Fibroblast of lung (primary cell): ENCODE results near the gene RHOH. TPM values are rescaled to one million over a fixed set of nuclear protein-coding genes. Genes with fewer than 3 reads are reported as not detected.

Experiments used
- DNase-seq, 2 donors: peaks; one replicate each; pipeline versions ENCODE4 v3.0.0 to v3.0.0-alpha.2; 2010; ENCODE audit warnings: low read depth in 2 of 2
- H2AFZ ChIP-seq: 2 replicates; pipeline ENCODE4 v1.5.1; 2012; ENCODE audit warnings: low read length, control low read depth, inconsistent platforms
- H3K27ac ChIP-seq: 2 replicates; pipeline ENCODE4 v1.5.1; 2011; ENCODE audit warnings: low read length, control low read depth; ENCODE audit not compliant: insufficient read depth
- H3K27me3 ChIP-seq: 2 replicates; pipeline ENCODE4 v1.5.1; 2011; ENCODE audit warnings: mild to moderate bottlenecking, low read length; ENCODE audit not compliant: control insufficient read depth, insufficient read depth
- H3K36me3 ChIP-seq: 2 replicates; pipeline ENCODE4 v1.5.1; 2011; ENCODE audit warnings: low read length; ENCODE audit not compliant: control insufficient read depth, insufficient read depth
- H3K4me1 ChIP-seq: 2 replicates; pipeline ENCODE4 v1.5.1; 2011; ENCODE audit warnings: low read length; ENCODE audit not compliant: control insufficient read depth, insufficient read depth; ENCODE audit errors: extremely low read depth
- H3K4me2 ChIP-seq: 2 replicates; pipeline ENCODE4 v1.5.1; 2011; ENCODE audit warnings: low read length, control low read depth; ENCODE audit not compliant: insufficient read depth; ENCODE audit errors: extremely low read depth
- H3K4me3 ChIP-seq, 4 experiments: fragments of 200-600 bp in 1 of 4; sonication (generic) in 1 of 4; replicated peaks in 1 of 4; 2 replicates each; pipeline ENCODE4 v1.5.1; 2011 to 2016; ENCODE audit warnings: low read length in 4 of 4, low read depth in 3 of 4, mild to moderate bottlenecking in 3 of 4, control low read depth in 2 of 4, inconsistent platforms in 1 of 4, mixed read lengths in 1 of 4; ENCODE audit not compliant: insufficient read depth in 1 of 4; ENCODE audit errors: control extremely low read depth in 1 of 4
- H3K79me2 ChIP-seq: 2 replicates; pipeline ENCODE4 v1.5.1; 2012; ENCODE audit warnings: mild to moderate bottlenecking, low read length, inconsistent platforms; ENCODE audit not compliant: control insufficient read depth, insufficient read depth
- H3K9ac ChIP-seq: 2 replicates; pipeline ENCODE4 v1.5.1; 2011; ENCODE audit warnings: mild to moderate bottlenecking, low read length, control low read depth; ENCODE audit not compliant: insufficient read depth
- H3K9me3 ChIP-seq: 2 replicates; pipeline ENCODE4 v1.5.1; 2012; ENCODE audit warnings: low read depth, low read length; ENCODE audit not compliant: control insufficient read depth, insufficient read depth
- H4K20me1 ChIP-seq: 2 replicates; pipeline ENCODE4 v1.5.1; 2011; ENCODE audit warnings: low read length; ENCODE audit not compliant: control insufficient read depth, insufficient read depth; ENCODE audit errors: extremely low read depth
- EZH2 ChIP-seq: IDR thresholded peaks from 2 replicates; pipeline ENCODE4 v1.5.1; 2012; ENCODE audit warnings: low read length, control low read depth, mild to moderate bottlenecking; ENCODE audit errors: missing control alignments
- polyA plus RNA-seq, 2 donors: library from polyadenylated mRNA; depleted of rRNA in 1 of 2; stranded (reverse) in 1 of 2; unstranded in 1 of 2; fragments of >200 nt; gene quantifications; 2 replicates each; pipeline ENCODE4 v1.2.1, GENCODE V29; 2011 to 2012; ENCODE audit warnings: missing spikeins in 1 of 2
- total RNA-seq: library from RNA; depleted of rRNA; stranded (reverse); fragments of >200 nt; gene quantifications from 2 replicates; pipeline ENCODE4 v1.2.1, GENCODE V29; 2014
- TF ChIP-seq, protein P1 (sequence below), 2 donors: IDR thresholded peaks in 1 of 2; conservative IDR thresholded peaks in 1 of 2; 1 replicate in 1 of 2; 2 replicates in 1 of 2; pipeline ENCODE4 v1.5.1; 2011 to 2012; ENCODE audit warnings: low read length in 2 of 2, control low read depth in 1 of 2, inconsistent platforms in 1 of 2, low read depth in 1 of 2, mild to moderate bottlenecking in 1 of 2

The RHOH gene
- total and polyA plus RNA-seq, 2 donors (not counting 1 experiment from before 2014, with no cell fraction given) = not detected

DNA sequence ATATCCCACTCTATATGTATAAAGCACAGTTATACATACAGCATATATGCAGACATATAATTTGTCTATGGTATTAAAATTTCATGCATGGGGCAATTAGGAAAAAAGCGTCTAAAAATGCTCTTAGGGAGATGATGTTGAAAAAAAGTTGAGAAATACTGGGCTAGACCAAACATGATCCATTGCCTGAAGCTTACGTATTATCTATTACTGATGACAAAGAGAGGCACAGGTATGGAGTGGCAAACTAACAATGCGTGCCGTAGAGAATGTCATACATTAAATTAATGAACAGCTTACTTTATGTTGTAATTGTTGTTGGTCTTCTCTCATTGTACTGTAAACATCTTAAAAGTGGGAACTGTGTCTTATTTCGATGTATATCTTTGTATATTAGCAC is 13.9 kb downstream of the RHOH start:
- no peak overlapping the region for H3K9ac ChIP-seq
- no peak for DNase-seq
- no peaks in the 10 kb centered on the region for H3K36me3 ChIP-seq
- no peak overlapping the region for H3K4me2 ChIP-seq
- no peak overlapping the region for H2AFZ ChIP-seq
- H3K79me2 ChIP-seq = no peaks in the 10 kb centered on the region
- no peaks in the 10 kb centered on the region for H4K20me1 ChIP-seq
- no peaks in the 10 kb centered on the region for H3K4me1 ChIP-seq
- H3K27me3 ChIP-seq = no peaks in the 10 kb centered on the region
- H3K4me3 ChIP-seq = no peak overlapping the region
- no peak overlapping the region for H3K27ac ChIP-seq
- no peaks in the 10 kb centered on the region for H3K9me3 ChIP-seq
- TF ChIP-seq, protein P1, sequence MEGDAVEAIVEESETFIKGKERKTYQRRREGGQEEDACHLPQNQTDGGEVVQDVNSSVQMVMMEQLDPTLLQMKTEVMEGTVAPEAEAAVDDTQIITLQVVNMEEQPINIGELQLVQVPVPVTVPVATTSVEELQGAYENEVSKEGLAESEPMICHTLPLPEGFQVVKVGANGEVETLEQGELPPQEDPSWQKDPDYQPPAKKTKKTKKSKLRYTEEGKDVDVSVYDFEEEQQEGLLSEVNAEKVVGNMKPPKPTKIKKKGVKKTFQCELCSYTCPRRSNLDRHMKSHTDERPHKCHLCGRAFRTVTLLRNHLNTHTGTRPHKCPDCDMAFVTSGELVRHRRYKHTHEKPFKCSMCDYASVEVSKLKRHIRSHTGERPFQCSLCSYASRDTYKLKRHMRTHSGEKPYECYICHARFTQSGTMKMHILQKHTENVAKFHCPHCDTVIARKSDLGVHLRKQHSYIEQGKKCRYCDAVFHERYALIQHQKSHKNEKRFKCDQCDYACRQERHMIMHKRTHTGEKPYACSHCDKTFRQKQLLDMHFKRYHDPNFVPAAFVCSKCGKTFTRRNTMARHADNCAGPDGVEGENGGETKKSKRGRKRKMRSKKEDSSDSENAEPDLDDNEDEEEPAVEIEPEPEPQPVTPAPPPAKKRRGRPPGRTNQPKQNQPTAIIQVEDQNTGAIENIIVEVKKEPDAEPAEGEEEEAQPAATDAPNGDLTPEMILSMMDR (conservative IDR thresholded peaks at IDR 0.05 in 1 of 2, IDR thresholded peaks at IDR 0.05 in 1 of 2; ENCODE audit: low read depth in 1 of 2, low read length in 2 of 2) = no peak
- no peak for TF ChIP-seq EZH2

DNA sequence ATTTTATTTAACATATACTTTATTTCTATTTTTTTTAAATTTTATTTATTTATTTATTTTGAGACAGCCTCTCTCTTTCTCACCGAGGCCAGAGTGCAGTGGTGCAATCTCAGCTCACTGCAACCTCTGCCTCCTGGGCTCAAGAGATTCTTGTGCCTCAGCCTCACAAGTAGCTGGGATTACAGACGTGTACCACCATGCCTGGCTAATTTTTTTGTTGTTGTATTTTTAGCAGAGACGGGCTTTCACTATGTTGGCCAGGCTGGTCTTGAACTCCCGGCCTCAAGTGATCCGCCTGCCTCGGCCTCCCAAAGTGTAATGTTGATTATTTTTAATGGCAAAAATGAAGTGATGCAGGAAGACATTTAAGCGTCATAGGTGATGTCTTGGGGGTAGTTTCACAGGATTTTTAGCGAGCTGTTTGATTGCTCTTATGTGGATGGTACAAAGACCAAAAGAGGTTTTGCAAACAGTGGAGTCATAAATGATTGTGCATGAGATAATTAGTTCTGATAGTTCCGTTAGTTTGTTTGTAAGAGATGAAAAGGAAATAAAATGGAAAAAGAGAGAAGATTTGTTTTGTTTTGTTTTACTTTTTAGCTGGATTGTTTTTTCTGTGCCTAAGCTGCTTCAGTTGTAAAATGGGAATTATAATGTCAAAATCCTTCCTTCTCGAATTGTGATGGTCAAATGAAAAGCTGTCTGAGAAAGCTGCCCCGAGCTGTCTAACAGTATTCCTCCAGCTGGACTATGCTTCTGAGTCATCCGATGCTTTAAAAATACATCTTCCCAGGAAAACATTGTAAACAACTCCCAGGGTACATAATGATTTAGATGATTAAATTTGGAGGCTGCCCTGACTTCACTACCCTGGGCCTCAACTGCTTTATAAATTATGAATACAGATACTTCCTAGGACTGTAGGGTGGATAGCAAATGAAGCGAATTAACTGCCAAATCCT is 14.7 kb downstream of the RHOH start:
- Histone ChIP-seq H3K36me3 (no peaks in the 10 kb centered on the region), H3K4me1 (no peaks in the 10 kb centered on the region), H2AFZ (no peak overlapping the region), H4K20me1 (no peaks in the 10 kb centered on the region), H3K79me2 (no peaks in the 10 kb centered on the region), H3K27ac (no peak overlapping the region), H3K4me2 (no peak overlapping the region), H3K4me3 (no peak overlapping the region), H3K27me3 (no peaks in the 10 kb centered on the region), H3K9ac (no peak overlapping the region), H3K9me3 (no peaks in the 10 kb centered on the region)
- DNase-seq = peak in 1 of 2 donors; percentile 82
- TF ChIP-seq EZH2 = no peak
- TF ChIP-seq, protein P1 (conservative IDR thresholded peaks at IDR 0.05 in 1 of 2, IDR thresholded peaks at IDR 0.05 in 1 of 2; ENCODE audit: low read depth in 1 of 2, low read length in 2 of 2) = no peak

DNA sequence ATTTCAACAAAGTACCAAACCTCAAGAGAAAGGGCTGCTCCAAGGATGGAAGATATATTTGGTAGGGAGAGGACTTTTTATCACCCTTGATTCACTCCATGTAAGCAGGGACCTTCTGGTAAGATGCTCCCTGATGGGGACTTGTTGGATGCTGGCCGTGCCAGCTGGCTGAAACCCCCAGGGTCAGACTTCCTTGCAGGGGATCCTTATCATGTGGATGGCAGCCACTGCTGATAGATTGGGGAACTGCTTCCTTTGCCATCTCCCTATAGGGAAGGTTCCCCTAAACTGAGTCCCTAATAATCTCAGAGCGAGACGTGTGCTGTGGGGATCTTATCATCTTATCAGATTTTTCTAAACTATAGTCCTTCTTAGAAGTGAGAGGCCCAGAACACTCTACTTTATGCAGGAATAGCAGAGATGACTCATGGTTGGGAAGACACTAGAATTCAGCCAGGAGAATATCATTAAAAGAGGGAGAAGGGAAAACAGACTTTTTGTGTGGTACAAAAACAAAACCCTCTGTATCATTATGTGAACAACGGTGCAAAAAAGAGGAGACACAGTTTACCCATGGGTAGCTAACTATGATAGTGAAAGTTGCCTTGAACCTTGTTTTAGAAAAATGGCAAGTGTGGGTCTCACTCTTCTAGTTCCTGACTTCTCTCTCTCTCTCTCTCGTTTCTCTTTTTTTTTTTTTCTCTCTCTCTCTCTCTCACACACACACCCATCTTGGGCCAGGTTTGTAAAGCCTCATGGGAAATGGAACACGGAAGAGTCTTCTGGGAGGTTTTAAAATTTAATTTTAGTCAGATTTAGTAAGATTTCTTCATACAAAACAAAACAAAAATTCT is 16.1 kb downstream of the RHOH start:
- H3K27me3 ChIP-seq = no peaks in the 10 kb centered on the region
- H3K9ac ChIP-seq = no peak overlapping the region
- TF ChIP-seq, protein P1 (conservative IDR thresholded peaks at IDR 0.05 in 1 of 2, IDR thresholded peaks at IDR 0.05 in 1 of 2; ENCODE audit: low read depth in 1 of 2, low read length in 2 of 2) = no peak
- no peak for TF ChIP-seq EZH2
- DNase-seq = peak; percentile 31 to 35
- no peaks in the 10 kb centered on the region for H3K4me1 ChIP-seq
- no peak overlapping the region for H3K4me2 ChIP-seq
- H3K4me3 ChIP-seq = no peak overlapping the region
- no peaks in the 10 kb centered on the region for H3K79me2 ChIP-seq
- no peaks in the 10 kb centered on the region for H4K20me1 ChIP-seq
- H2AFZ ChIP-seq = no peak overlapping the region
- no peaks in the 10 kb centered on the region for H3K9me3 ChIP-seq
- no peak overlapping the region for H3K27ac ChIP-seq
- no peaks in the 10 kb centered on the region for H3K36me3 ChIP-seq
